B cell (primary cell): Measurements from ENCODE around the gene MMP23B. TPM values are rescaled to one million over a fixed set of nuclear protein-coding genes. Genes with fewer than 3 reads are reported as not detected.

Experiments
- ATAC-seq: fragments of 200-7000 bp; cut with Tn5 transposase; one replicate; pipeline ENCODE4 v1.10.0; 2021; ENCODE audit warnings: low read depth, mild to moderate bottlenecking, moderate number of reproducible peaks, moderate library complexity
- CTCF ChIA-PET: fragments of 350-600 bp; sonication (Branson Sonifier 250); formaldehyde crosslinking; loops from one replicate; lab custom pipeline; 2021; ENCODE audit warnings: antibody characterized with exemption, inconsistent platforms; lab: Charles Lee
- POLR2A ChIA-PET: fragments of 350-600 bp; sonication (Branson Sonifier 250); formaldehyde crosslinking; loops from one replicate; lab custom pipeline; 2021; ENCODE audit warnings: antibody characterized with exemption; lab: Charles Lee
- DNase-seq: peaks from one replicate; pipeline ENCODE4 v3.0.0; 2013
- H2AFZ ChIP-seq: 2 replicates; pipeline ENCODE4 v1.6.1; 2012; ENCODE audit warnings: mild to moderate bottlenecking, low read depth, low read length; ENCODE audit not compliant: insufficient read depth, poor library complexity, severe bottlenecking
- H3K27ac ChIP-seq, 2 donors: 1 replicate in 1 of 2; 2 replicates in 1 of 2; pipeline ENCODE4 v1.5.1; 2012 to 2013; ENCODE audit warnings: low read length in 2 of 2, mild to moderate bottlenecking in 2 of 2, moderate library complexity in 1 of 2
- H3K27me3 ChIP-seq, 4 experiments: fragments of 200-600 bp in 1 of 4; sonication (generic) in 1 of 4; replicated peaks in 1 of 4; 1 replicate in 2 of 4; 2 replicates in 2 of 4; pipeline versions ENCODE4 v1.6.1 to v1.7.0; 2013 to 2016; ENCODE audit warnings: low read length in 3 of 4, mild to moderate bottlenecking in 2 of 4, mixed read lengths in 1 of 4, moderate library complexity in 1 of 4; ENCODE audit not compliant: insufficient read depth in 4 of 4, control insufficient read depth in 3 of 4; ENCODE audit errors: control extremely low read depth in 1 of 4
- H3K36me3 ChIP-seq, 2 experiments: replicated peaks in 1 of 2; 1 replicate in 1 of 2; 2 replicates in 1 of 2; pipeline versions ENCODE4 v1.6.1 to v1.7.1; 2013; ENCODE audit warnings: low read length in 1 of 2; ENCODE audit not compliant: insufficient read depth in 2 of 2, control insufficient read depth in 1 of 2; ENCODE audit errors: control extremely low read depth in 1 of 2, extremely low read depth in 1 of 2
- H3K4me1 ChIP-seq, 2 donors: fragments of 200-600 bp in 1 of 2; sonication (generic) in 1 of 2; 1 replicate in 1 of 2; 2 replicates in 1 of 2; pipeline versions ENCODE4 v1.5.1 to v1.6.1; 2013 to 2017; ENCODE audit warnings: low read length in 2 of 2; ENCODE audit not compliant: control insufficient read depth in 2 of 2, insufficient read depth in 2 of 2
- H3K4me2 ChIP-seq: replicated peaks from 2 replicates; pipeline ENCODE3; 2012; ENCODE audit warnings: mild to moderate bottlenecking, low read depth, low read length; ENCODE audit not compliant: poor library complexity, severe bottlenecking
- H3K4me3 ChIP-seq, 5 experiments: fragments of 200-600 bp in 1 of 5; sonication (generic) in 1 of 5; 1 replicate in 3 of 5; 2 replicates in 2 of 5; pipeline versions ENCODE4 v1.5.1 to v1.7.0; 2011 to 2016; ENCODE audit warnings: low read length in 4 of 5, mild to moderate bottlenecking in 4 of 5, low read depth in 2 of 5, control low read depth in 1 of 5, moderate library complexity in 1 of 5; ENCODE audit not compliant: insufficient read depth in 1 of 5; ENCODE audit errors: control extremely low read depth in 1 of 5, extremely low read depth in 1 of 5
- H3K79me2 ChIP-seq: fragments of 200-600 bp; sonication (generic); one replicate; pipeline ENCODE4 v1.6.0; 2016; ENCODE audit warnings: low read length; ENCODE audit not compliant: control insufficient read depth, insufficient read depth
- H3K9ac ChIP-seq: fragments of 200-600 bp; sonication (generic); 2 replicates; pipeline ENCODE4 v1.6.1; 2017; ENCODE audit warnings: mild to moderate bottlenecking, low read length, moderate library complexity
- H3K9me3 ChIP-seq, 3 donors: one replicate each; pipeline versions ENCODE4 v1.6.1 to v1.7.1; 2013; ENCODE audit warnings: low read length in 2 of 3; ENCODE audit not compliant: control insufficient read depth in 2 of 3, insufficient read depth in 1 of 3; ENCODE audit errors: control extremely low read depth in 1 of 3
- H4K20me1 ChIP-seq: 2 replicates; pipeline ENCODE4 v1.6.0; 2012; ENCODE audit warnings: mild to moderate bottlenecking, low read length; ENCODE audit not compliant: insufficient read depth, control insufficient read depth, poor library complexity, severe bottlenecking
- H3K27ac Mint-ChIP-seq: one replicate; pipeline ENCODE4 v1.8.0; 2021; ENCODE audit warnings: mixed read lengths
- H3K27me3 Mint-ChIP-seq: one replicate; pipeline ENCODE4 v1.8.0; 2021; ENCODE audit warnings: mixed read lengths
- H3K4me1 Mint-ChIP-seq: one replicate; pipeline ENCODE4 v1.8.0; 2021; ENCODE audit warnings: mixed read lengths
- H3K4me3 Mint-ChIP-seq: one replicate; pipeline ENCODE4 v1.8.0; 2021; ENCODE audit warnings: mixed read lengths
- H3K9me3 Mint-ChIP-seq: one replicate; pipeline ENCODE4 v1.8.0; 2022; ENCODE audit warnings: mixed read lengths; ENCODE audit not compliant: insufficient read depth
- EZH2 ChIP-seq: IDR thresholded peaks from 2 replicates; pipeline ENCODE4 v1.6.1; 2012; ENCODE audit warnings: borderline replicate concordance, low read depth, mild to moderate bottlenecking, moderate library complexity, low read length; ENCODE audit not compliant: insufficient read depth, poor library complexity, severe bottlenecking
- WGBS: methylation state at CpG from one replicate; pipeline ENCODE4 v1.1.5; 2013; ENCODE audit warnings: missing lambda C conversion rate; ENCODE audit not compliant: insufficient coverage; 5-methylcytosine and 5-hydroxymethylcytosine counted together
- intact Hi-C: fragments of 100-400 bp; cut with micrococcal nuclease; formaldehyde crosslinking; loops from one replicate; pipeline ENCODE4 v1.10.0; 2022
- polyA plus RNA-seq: library from polyadenylated mRNA; depleted of rRNA; stranded (reverse); fragments of >200 nt; gene quantifications from 2 replicates; pipeline ENCODE4 v1.2.3, GENCODE V29; 2012
- total RNA-seq, 2 donors: library from RNA; stranded (reverse); fragments of 120-200 nt in 1 of 2; gene quantifications; 1 replicate in 1 of 2; 2 replicates in 1 of 2; pipeline versions ENCODE4 v1.2.3 to v1.2.4, GENCODE V29; 2013 to 2022
- TF ChIP-seq, protein P1 (sequence below): fragments of 200-600 bp; IDR thresholded peaks from one replicate; pipeline ENCODE4 v1.8.0; 2022; ENCODE audit warnings: antibody characterized with exemption, mild to moderate bottlenecking

Gene MMP23B
- total and polyA plus RNA-seq, 2 donors (not counting 1 experiment from before 2014, with no cell fraction given) = 1.0 to 1.7 TPM

DNA sequence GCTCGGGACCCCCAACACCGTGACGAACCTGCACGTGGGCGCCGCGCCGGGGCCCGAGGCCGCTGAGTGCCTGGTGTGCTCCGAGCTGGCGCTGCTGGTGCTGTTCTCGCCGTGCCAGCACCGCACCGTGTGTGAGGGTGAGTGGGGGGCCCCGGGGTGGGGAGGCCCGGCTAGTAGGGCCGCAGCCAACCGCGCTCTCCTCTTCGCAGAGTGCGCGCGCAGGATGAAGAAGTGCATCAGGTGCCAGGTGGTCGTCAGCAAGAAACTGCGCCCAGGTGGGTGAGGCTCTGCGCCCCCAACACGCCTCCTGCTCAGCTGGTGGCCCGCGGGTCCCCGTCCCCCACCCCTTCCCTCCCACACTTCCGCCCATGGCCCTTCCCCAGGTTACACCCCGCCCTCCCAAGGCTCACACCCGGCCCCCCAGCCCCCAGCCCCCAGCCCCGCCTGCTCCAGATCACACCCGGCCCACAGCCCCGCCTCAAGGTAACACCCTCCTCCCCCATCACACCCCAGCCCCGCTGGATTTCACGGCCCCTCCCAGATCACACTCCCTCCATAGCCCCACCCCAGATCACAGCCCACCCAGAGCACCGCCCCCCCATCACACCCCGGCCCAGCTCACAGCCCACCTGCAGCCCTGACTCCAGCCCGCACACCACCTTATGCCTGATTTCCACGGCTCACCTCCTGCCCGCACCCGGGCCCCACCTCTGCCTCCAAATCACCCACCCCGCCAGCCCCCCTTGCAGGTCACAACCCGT, 2.4 kb upstream of the MMP23B start:
- Histone ChIP-seq H2AFZ (peak overlapping the region; percentile 69), H4K20me1 (no peaks in the 10 kb centered on the region), H3K79me2 (no peaks in the 10 kb centered on the region), H3K27me3 (peaks cover 0 to 13% (median 4%) of the 10 kb centered on the region in 4 experiments), H3K4me2 (peak overlapping the region; percentile 92), H3K9ac (peak overlapping the region; percentile 53), H3K4me1 (peaks cover 15 to 21% of the 10 kb centered on the region in 2 donors), H3K36me3 (no peaks in the 10 kb centered on the region), H3K4me3 (peak overlapping the region in 4 of 5 experiments; percentile 32 to 55 (median 46)), H3K27ac (peak overlapping the region; percentile 41 to 57), H3K9me3 (peaks cover 0 to 8% (median 0%) of the 10 kb centered on the region in 3 donors)
- Mint-ChIP-seq H3K27me3 (peaks cover 3% of the 10 kb centered on the region), H3K4me1 (peaks cover 4% of the 10 kb centered on the region), H3K9me3 (no peaks in the 10 kb centered on the region), H3K4me3 (peak overlapping the region; percentile 64), H3K27ac (peak overlapping the region; percentile 59)
- DNase-seq (peak; percentile 60), ATAC-seq (peak; percentile 50)
- intact Hi-C loops = loop anchor here (2.0 kb wide), 1 partner anchor 15 kb away; the partner anchor contains the start of gene MIB2
- POLR2A ChIA-PET = interaction anchor here (0.6 to 2.5 kb wide), 9 partner anchors 12 to 877 kb away, joined by 3 to 19 read pairs (median 5); partner anchors contain the start of genes AURKAIP1 and MIB2
- 10% methylated on average over 40 of the region's 48 CpGs for WGBS
- CTCF ChIA-PET = interaction anchor here (2.2 kb wide), 1 partner anchor 14 kb away, joined by 13 read pairs; the partner anchor contains the start of gene MIB2
- no peak for TF ChIP-seq EZH2
- TF ChIP-seq, protein P1, sequence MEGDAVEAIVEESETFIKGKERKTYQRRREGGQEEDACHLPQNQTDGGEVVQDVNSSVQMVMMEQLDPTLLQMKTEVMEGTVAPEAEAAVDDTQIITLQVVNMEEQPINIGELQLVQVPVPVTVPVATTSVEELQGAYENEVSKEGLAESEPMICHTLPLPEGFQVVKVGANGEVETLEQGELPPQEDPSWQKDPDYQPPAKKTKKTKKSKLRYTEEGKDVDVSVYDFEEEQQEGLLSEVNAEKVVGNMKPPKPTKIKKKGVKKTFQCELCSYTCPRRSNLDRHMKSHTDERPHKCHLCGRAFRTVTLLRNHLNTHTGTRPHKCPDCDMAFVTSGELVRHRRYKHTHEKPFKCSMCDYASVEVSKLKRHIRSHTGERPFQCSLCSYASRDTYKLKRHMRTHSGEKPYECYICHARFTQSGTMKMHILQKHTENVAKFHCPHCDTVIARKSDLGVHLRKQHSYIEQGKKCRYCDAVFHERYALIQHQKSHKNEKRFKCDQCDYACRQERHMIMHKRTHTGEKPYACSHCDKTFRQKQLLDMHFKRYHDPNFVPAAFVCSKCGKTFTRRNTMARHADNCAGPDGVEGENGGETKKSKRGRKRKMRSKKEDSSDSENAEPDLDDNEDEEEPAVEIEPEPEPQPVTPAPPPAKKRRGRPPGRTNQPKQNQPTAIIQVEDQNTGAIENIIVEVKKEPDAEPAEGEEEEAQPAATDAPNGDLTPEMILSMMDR = no peak
